Mucosa of descending colon (tissue), 3 donors: ENCODE results near the gene HARBI1. TPM values are rescaled to one million over a fixed set of nuclear protein-coding genes. Genes with fewer than 3 reads are reported as not detected.
A peak's percentile ranks its signal among the peaks of the same experiment; 100 is the strongest.

Experiments used
- ATAC-seq: fragments of 200-7000 bp; cut with Tn5 transposase; one replicate; pipeline ENCODE4 v1.9.1; 2020; ENCODE audit warnings: mild to moderate bottlenecking, moderate library complexity
- DNase-seq, 3 donors: peaks; one replicate each; pipeline ENCODE4 v3.0.0-alpha.2; 2020
- H3K36me3 ChIP-seq: fragments of 200-600 bp; one replicate; pipeline ENCODE4 v1.8.0; 2021; ENCODE audit warnings: low read depth, mild to moderate bottlenecking
- H3K4me1 ChIP-seq: fragments of 200-600 bp; one replicate; pipeline ENCODE4 v1.8.0; 2021; ENCODE audit warnings: low read depth, mild to moderate bottlenecking
- H3K4me3 ChIP-seq: fragments of 200-600 bp; one replicate; pipeline ENCODE4 v1.8.0; 2021; ENCODE audit warnings: mild to moderate bottlenecking
- H3K9me3 ChIP-seq: fragments of 200-600 bp; one replicate; pipeline ENCODE4 v1.8.0; 2021; ENCODE audit warnings: mild to moderate bottlenecking
- CTCF ChIP-seq: fragments of 200-600 bp; IDR thresholded peaks from one replicate; pipeline ENCODE4 v1.8.0; 2022; ENCODE audit warnings: antibody characterized with exemption, mild to moderate bottlenecking
- intact Hi-C, 2 donors: fragments of 100-400 bp; cut with DNase I in 1 of 2; cut with micrococcal nuclease in 1 of 2; formaldehyde crosslinking; loops; one replicate each; pipeline versions ENCODE4 v1.11.0 to v1.11.1; 2022; cut with DNase I, micrococcal nuclease
- total RNA-seq, 3 donors: library from RNA; stranded (reverse); fragmentation: NEBNext Ultra II Directional in 2 of 3; extraction: Animal tissue kit (Norgen Biotek cat#: 25700) in 2 of 3; gene quantifications; one replicate each; pipeline versions ENCODE4 v1.2.1 to v1.2.4, GENCODE V29; 2021 to 2023
- donor health status: DM: no; HTN: no; CAD: no; lungs with moderate emphysema.
- donor health status: DM: no; HTN: no; CAD: no.
- donor health status: DM: no; HTN: yes; CAD: no.

HARBI1 gene
- total RNA-seq, 3 donors from 2014 or later = 4.5 to 6.0 (median 5.7) TPM

GRCh38 chr11:46555267-46556054 lies 61.6 kb downstream of the HARBI1 start:
- ATAC-seq (peak; percentile 23), DNase-seq (no peak)
- Histone ChIP-seq H3K4me3 (no peak overlapping the region), H3K4me1 (peaks cover 47% of the 10 kb centered on the region), H3K9me3 (no peaks in the 10 kb centered on the region), H3K36me3 (no peaks in the 10 kb centered on the region)
- intact Hi-C loops = no loop called here
- TF ChIP-seq CTCF = no peak

- Histone ChIP-seq H3K9me3 (no peaks in the 10 kb centered on the region), H3K4me3 (no peak overlapping the region), H3K36me3 (no peaks in the 10 kb centered on the region), H3K4me1 (peaks cover 39% of the 10 kb centered on the region)
- TF ChIP-seq CTCF = no peak
- ATAC-seq = peak; percentile 91
- intact Hi-C loops = no loop called here
- peak in 1 of 3 donors; percentile 30 for DNase-seq
Observed at GRCh38 chr11:46554213-46555147, 62.5 kb downstream of the HARBI1 start.

GRCh38 chr11:46553814-46554212 lies 63.2 kb downstream of the HARBI1 start:
- no peak for TF ChIP-seq CTCF
- intact Hi-C loops = no loop called here
- peaks cover 39% of the 10 kb centered on the region for H3K4me1 ChIP-seq
- no peaks in the 10 kb centered on the region for H3K9me3 ChIP-seq
- H3K4me3 ChIP-seq = no peak overlapping the region
- DNase-seq = no peak
- peak; percentile 60 for ATAC-seq
- no peaks in the 10 kb centered on the region for H3K36me3 ChIP-seq

Other genes starting within 250 kb of the HARBI1 start
- gene MDK, start 235.6 kb downstream of the HARBI1 start, total RNA-seq = 100 to 1,000 TPM; 103 to 672 (median 193) TPM
- gene CHRM4, start 225.5 kb downstream of the HARBI1 start, total RNA-seq = 1 to 10 TPM in 2 of 3 donors, under 1 TPM in 1; 0.32 to 6.0 (median 3.1) TPM
- 10 to 100 TPM; 42.0 to 46.7 (median 45.2) TPM for gene AMBRA1, start 23.2 kb downstream of the HARBI1 start, total RNA-seq
- 10 to 100 TPM; 61.6 to 81.4 (median 62.3) TPM for gene ATG13, start 326 bp upstream of the HARBI1 start, total RNA-seq
- gene ARHGAP1, start 83.4 kb upstream of the HARBI1 start, total RNA-seq = 10 to 100 TPM; 76.4 to 95.2 (median 90.6) TPM
- gene ZNF408, start 83.8 kb upstream of the HARBI1 start, total RNA-seq = 10 to 100 TPM in 2 of 3 donors, 1 to 10 TPM in 1; 8.0 to 13.2 (median 12.8) TPM
- under 1 TPM in 1 of 3 donors, not detected in 2; 0.19 TPM for gene F2, start 102.0 kb upstream of the HARBI1 start, total RNA-seq
- gene CKAP5, start 229.1 kb upstream of the HARBI1 start, total RNA-seq = 10 to 100 TPM; 50.3 to 74.5 (median 67.8) TPM